ENCODE measurements around the gene TACR1. TPM values are rescaled to one million over a fixed set of nuclear protein-coding genes. Genes with fewer than 3 reads are reported as not detected.

TACR1 gene
- total RNA-seq, 1 donor from 2014 or later = 1.0 TPM

- Mint-ChIP-seq H3K4me1 (ENCODE audit: unreplicated experiment) (peaks cover 2% of the 10 kb centered on the region), H3K27ac (ENCODE audit: unreplicated experiment) (no peak overlapping the region), H3K27me3 (ENCODE audit: unreplicated experiment) (no peaks in the 10 kb centered on the region), H3K9me3 (ENCODE audit: unreplicated experiment) (no peaks in the 10 kb centered on the region), H3K4me3 (ENCODE audit: unreplicated experiment) (no peak overlapping the region), H3K36me3 (ENCODE audit: low read depth, unreplicated experiment) (no peaks in the 10 kb centered on the region)
- no peak for DNase-seq (ENCODE audit: low spot score)
- no peak for TF ChIP-seq CTCF (IDR thresholded peaks at IDR 0.05; ENCODE audit: unreplicated experiment)
Measured at GRCh38 chr2:75068546-75068945, 130.8 kb downstream of the TACR1 start.

DNA sequence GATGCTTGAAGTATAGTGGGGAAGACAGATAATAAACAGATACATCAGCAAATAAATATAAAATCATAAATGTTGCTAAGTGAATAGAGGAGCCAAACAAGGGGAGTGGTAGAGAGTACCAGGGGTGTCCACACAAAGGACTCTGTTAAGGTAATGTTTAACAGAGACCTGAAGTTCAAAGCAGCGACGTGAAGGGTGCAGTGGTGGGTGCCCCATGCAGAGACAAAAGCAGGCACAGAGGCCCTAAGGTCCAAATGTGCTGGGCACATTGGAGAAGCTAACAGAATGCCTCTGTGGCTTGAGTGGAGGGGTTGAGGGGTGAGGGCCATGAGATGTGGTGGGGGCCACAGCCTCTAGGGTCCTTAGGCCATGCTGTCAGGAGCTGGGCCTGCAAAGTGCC lies 131.8 kb downstream of the TACR1 start:
- no peaks in the 10 kb centered on the region for H3K36me3 Mint-ChIP-seq (ENCODE audit: low read depth, unreplicated experiment)
- DNase-seq (ENCODE audit: low spot score) = no peak
- H3K27ac Mint-ChIP-seq (ENCODE audit: unreplicated experiment) = no peak overlapping the region
- TF ChIP-seq CTCF (IDR thresholded peaks at IDR 0.05; ENCODE audit: unreplicated experiment) = no peak
- no peaks in the 10 kb centered on the region for H3K4me1 Mint-ChIP-seq (ENCODE audit: unreplicated experiment)
- H3K4me3 Mint-ChIP-seq (ENCODE audit: unreplicated experiment) = no peak overlapping the region
- no peaks in the 10 kb centered on the region for H3K27me3 Mint-ChIP-seq (ENCODE audit: unreplicated experiment)
- H3K9me3 Mint-ChIP-seq (ENCODE audit: unreplicated experiment) = no peaks in the 10 kb centered on the region

- DNase-seq (ENCODE audit: low spot score) = no peak
- no peak overlapping the region for H3K27ac Mint-ChIP-seq (ENCODE audit: unreplicated experiment)
- H3K4me1 Mint-ChIP-seq (ENCODE audit: unreplicated experiment) = no peaks in the 10 kb centered on the region
- TF ChIP-seq CTCF (IDR thresholded peaks at IDR 0.05; ENCODE audit: unreplicated experiment) = no peak
- no peaks in the 10 kb centered on the region for H3K27me3 Mint-ChIP-seq (ENCODE audit: unreplicated experiment)
- no peak overlapping the region for H3K4me3 Mint-ChIP-seq (ENCODE audit: unreplicated experiment)
- H3K9me3 Mint-ChIP-seq (ENCODE audit: unreplicated experiment) = no peaks in the 10 kb centered on the region
- H3K36me3 Mint-ChIP-seq (ENCODE audit: low read depth, unreplicated experiment) = no peaks in the 10 kb centered on the region
Measured at GRCh38 chr2:75066121-75066902, 133.0 kb downstream of the TACR1 start.

- DNase-seq (ENCODE audit: low spot score) = no peak
- Mint-ChIP-seq H3K4me3 (ENCODE audit: unreplicated experiment) (no peak overlapping the region), H3K27ac (ENCODE audit: unreplicated experiment) (no peak overlapping the region)
Measured at GRCh38 chr2:75065402-75066008, 133.8 kb downstream of the TACR1 start.

More at GRCh38 chr2:75065402-75066008, 133.8 kb downstream of the TACR1 start:
- no peaks in the 10 kb centered on the region for H3K27me3 Mint-ChIP-seq (ENCODE audit: unreplicated experiment)
- H3K36me3 Mint-ChIP-seq (ENCODE audit: low read depth, unreplicated experiment) = no peaks in the 10 kb centered on the region
- no peaks in the 10 kb centered on the region for H3K4me1 Mint-ChIP-seq (ENCODE audit: unreplicated experiment)
- TF ChIP-seq CTCF (IDR thresholded peaks at IDR 0.05; ENCODE audit: unreplicated experiment) = no peak
- H3K9me3 Mint-ChIP-seq (ENCODE audit: unreplicated experiment) = no peaks in the 10 kb centered on the region
